GDM1 (cell line): ENCODE measurements around the gene VANGL1.

Experiments
- DNase-seq: peaks from one replicate; lab custom pipeline; 2025; lab: John Stamatoyannopoulos, UW

Gene VANGL1

GRCh38 chr1:115705085-115705951 is 63.5 kb downstream of the VANGL1 start:
- DNase-seq = no peak

GRCh38 chr1:115705963-115706362 is 64.2 kb downstream of the VANGL1 start:
- no peak for DNase-seq

GRCh38 chr1:115706587-115707425 is 65.0 kb downstream of the VANGL1 start:
- DNase-seq = peak; percentile 19

GRCh38 chr1:115710859-115711624 is 69.3 kb downstream of the VANGL1 start:
- DNase-seq = no peak

GRCh38 chr1:115712911-115713609 is 71.3 kb downstream of the VANGL1 start:
- no peak for DNase-seq

GRCh38 chr1:115713906-115714305 is 72.1 kb downstream of the VANGL1 start:
- no peak for DNase-seq

- DNase-seq = no peak
These were observed 72.9 kb downstream of the VANGL1 start for GRCh38 chr1:115714572-115715141.

GRCh38 chr1:115717541-115717940 is 75.8 kb downstream of the VANGL1 start:
- peak; percentile 17 for DNase-seq

- DNase-seq = no peak
These were observed 76.4 kb downstream of the VANGL1 start for GRCh38 chr1:115718011-115718754.

- no peak for DNase-seq
These were observed 77.5 kb downstream of the VANGL1 start for GRCh38 chr1:115719285-115719684.

- DNase-seq = no peak
These were observed 80.5 kb downstream of the VANGL1 start for GRCh38 chr1:115722221-115722620.

GRCh38 chr1:115723756-115724155 is 82.0 kb downstream of the VANGL1 start:
- DNase-seq = no peak

- DNase-seq = no peak
These were observed 83.8 kb downstream of the VANGL1 start for GRCh38 chr1:115725600-115725999.

GRCh38 chr1:115726161-115726560 is 84.4 kb downstream of the VANGL1 start:
- no peak for DNase-seq

GRCh38 chr1:115726570-115726969 is 84.8 kb downstream of the VANGL1 start:
- DNase-seq = no peak

GRCh38 chr1:115727706-115728249 is 86.0 kb downstream of the VANGL1 start:
- DNase-seq = no peak

GRCh38 chr1:115728341-115728740 is 86.6 kb downstream of the VANGL1 start:
- no peak for DNase-seq

GRCh38 chr1:115729756-115730155 is 88.0 kb downstream of the VANGL1 start:
- no peak for DNase-seq

GRCh38 chr1:115732316-115732715 is 90.5 kb downstream of the VANGL1 start:
- DNase-seq = no peak

- DNase-seq = no peak
These were observed 99.0 kb downstream of the VANGL1 start for GRCh38 chr1:115740811-115741210.
